ENCODE measurements around the gene RETN. TPM values are rescaled to one million over a fixed set of nuclear protein-coding genes. Genes with fewer than 3 reads are reported as not detected.

RETN gene
- total and polyA plus RNA-seq, 2 donors from 2014 or later: 1.1 TPM; not detected in 1

GRCh38 chr19:7670790-7671189 is 1.9 kb downstream of the RETN start:
- H3K27ac ChIP-seq (ENCODE audit: low read depth in 2 of 2, low read length in 2 of 2): no peak overlapping the region
- H3K4me3 ChIP-seq (ENCODE audit: low read length in 3 of 3): no peak overlapping the region
- intact Hi-C loops (cut with DNase I): no loop called here
- TF ChIP-seq, protein P1, sequence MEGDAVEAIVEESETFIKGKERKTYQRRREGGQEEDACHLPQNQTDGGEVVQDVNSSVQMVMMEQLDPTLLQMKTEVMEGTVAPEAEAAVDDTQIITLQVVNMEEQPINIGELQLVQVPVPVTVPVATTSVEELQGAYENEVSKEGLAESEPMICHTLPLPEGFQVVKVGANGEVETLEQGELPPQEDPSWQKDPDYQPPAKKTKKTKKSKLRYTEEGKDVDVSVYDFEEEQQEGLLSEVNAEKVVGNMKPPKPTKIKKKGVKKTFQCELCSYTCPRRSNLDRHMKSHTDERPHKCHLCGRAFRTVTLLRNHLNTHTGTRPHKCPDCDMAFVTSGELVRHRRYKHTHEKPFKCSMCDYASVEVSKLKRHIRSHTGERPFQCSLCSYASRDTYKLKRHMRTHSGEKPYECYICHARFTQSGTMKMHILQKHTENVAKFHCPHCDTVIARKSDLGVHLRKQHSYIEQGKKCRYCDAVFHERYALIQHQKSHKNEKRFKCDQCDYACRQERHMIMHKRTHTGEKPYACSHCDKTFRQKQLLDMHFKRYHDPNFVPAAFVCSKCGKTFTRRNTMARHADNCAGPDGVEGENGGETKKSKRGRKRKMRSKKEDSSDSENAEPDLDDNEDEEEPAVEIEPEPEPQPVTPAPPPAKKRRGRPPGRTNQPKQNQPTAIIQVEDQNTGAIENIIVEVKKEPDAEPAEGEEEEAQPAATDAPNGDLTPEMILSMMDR (IDR thresholded peaks at IDR 0.05; ENCODE audit: borderline replicate concordance, extremely low read depth, insufficient read depth): no peak
- H3K27me3 ChIP-seq (ENCODE audit: control insufficient read depth, insufficient read depth, low read length): peaks cover 2% of the 10 kb centered on the region
- H3K9ac ChIP-seq (ENCODE audit: low read length in 3 of 3): no peak overlapping the region
- H3K4me1 ChIP-seq (ENCODE audit: control insufficient read depth in 2 of 3, insufficient read depth in 2 of 3, low read depth in 1 of 3, low read length in 3 of 3): no peaks in the 10 kb centered on the region
- FAIRE-seq: no peak
- DNase-seq: no peak
- H3K36me3 ChIP-seq (ENCODE audit: control insufficient read depth in 2 of 3, insufficient read depth in 3 of 3, low read length in 3 of 3): no peaks in the 10 kb centered on the region
- H3K9me3 ChIP-seq (ENCODE audit: control insufficient read depth in 2 of 3, insufficient read depth in 1 of 3, low read length in 3 of 3): peaks cover 0 to 4% (median 0%) of the 10 kb centered on the region in 3 donors

DNA sequence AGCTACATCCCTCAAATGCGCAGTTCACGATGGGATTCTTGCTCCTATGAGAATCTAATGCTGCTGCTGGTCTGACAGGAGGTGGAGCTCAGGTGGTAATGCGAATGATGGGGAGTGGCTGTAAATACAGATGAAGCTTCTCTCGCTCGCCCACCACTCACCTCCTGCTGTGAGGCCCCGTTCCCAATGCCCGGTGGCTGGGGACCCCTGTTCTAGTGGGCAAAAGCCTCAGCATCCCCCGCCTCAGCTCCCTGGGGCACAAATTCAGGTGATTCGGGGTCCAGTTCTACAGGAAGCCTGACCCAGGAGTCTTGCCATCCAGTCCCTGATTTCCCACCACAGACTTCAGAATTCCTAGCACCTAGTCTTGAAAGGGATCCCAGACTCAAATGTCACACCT is 3.7 kb downstream of the RETN start:
- Histone ChIP-seq H3K27ac (ENCODE audit: low read depth in 2 of 2, low read length in 2 of 2) (no peak overlapping the region), H3K27me3 (ENCODE audit: control insufficient read depth, insufficient read depth, low read length) (peaks cover 2% of the 10 kb centered on the region), H3K4me1 (ENCODE audit: control insufficient read depth in 2 of 3, insufficient read depth in 2 of 3, low read depth in 1 of 3, low read length in 3 of 3) (no peaks in the 10 kb centered on the region), H3K36me3 (ENCODE audit: control insufficient read depth in 2 of 3, insufficient read depth in 3 of 3, low read length in 3 of 3) (no peaks in the 10 kb centered on the region), H3K9me3 (ENCODE audit: control insufficient read depth in 2 of 3, insufficient read depth in 1 of 3, low read length in 3 of 3) (peaks cover 0 to 4% (median 0%) of the 10 kb centered on the region in 3 donors), H3K4me3 (ENCODE audit: low read length in 3 of 3) (no peak overlapping the region), H3K9ac (ENCODE audit: low read length in 3 of 3) (no peak overlapping the region)
- TF ChIP-seq, protein P1 (IDR thresholded peaks at IDR 0.05; ENCODE audit: borderline replicate concordance, extremely low read depth, insufficient read depth): no peak
- FAIRE-seq: no peak
- no peak for DNase-seq
- intact Hi-C loops (cut with DNase I): no loop called here

DNA sequence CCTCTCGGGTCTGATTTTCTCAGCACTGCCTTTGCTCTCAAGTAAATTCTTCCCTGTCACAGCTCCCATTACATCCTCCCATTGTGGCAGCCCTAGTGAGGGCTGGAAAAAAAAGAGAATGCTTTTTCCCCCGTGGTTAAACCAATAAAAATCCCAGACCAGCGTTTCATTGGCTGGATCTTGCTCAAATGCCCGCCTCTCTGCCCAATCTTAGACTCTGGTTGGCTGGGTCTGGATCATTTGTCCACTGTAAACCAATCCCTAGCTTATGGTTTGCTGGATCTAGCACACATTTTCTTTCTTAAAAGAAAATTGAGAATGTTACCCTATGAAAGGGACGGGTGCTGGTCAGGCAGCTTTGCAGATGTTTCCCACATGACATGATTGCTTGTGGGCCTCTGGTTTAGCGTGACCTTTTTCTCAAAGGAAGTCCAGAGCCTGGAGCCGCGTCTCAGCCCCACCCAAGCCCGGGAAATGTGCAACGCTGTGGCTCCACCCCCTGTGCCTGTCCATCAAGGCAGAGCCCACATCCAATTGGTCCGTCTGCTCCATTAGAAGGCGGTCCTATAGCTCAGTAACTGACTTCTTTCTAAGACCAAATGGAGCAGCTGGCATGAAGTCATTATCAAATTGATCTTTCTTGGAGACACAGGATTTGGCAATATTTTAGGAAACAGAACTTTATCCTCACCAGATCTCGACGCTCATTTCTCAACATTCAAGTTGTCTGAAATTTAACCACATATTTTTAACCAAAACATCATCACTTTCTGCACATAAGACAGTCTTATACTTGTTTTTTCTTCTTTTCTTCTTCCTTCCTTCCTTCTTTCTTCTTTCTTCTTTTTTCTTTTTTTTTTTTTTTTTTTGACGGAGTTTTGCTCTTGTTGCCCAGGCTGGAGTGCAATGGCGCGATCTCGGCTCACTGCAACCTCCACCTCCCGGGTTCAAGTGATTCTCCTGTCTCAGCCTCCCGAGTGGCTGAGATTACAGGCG is 5.5 kb downstream of the RETN start:
- no peak overlapping the region for H3K9ac ChIP-seq (ENCODE audit: low read length in 3 of 3)
- peaks cover 0 to 2% (median 0%) of the 10 kb centered on the region in 3 donors for H3K4me1 ChIP-seq (ENCODE audit: control insufficient read depth in 2 of 3, insufficient read depth in 2 of 3, low read depth in 1 of 3, low read length in 3 of 3)
- peak in 3 of 5 donors; percentile 33 to 45 (median 38) for DNase-seq
- H3K9me3 ChIP-seq (ENCODE audit: control insufficient read depth in 2 of 3, insufficient read depth in 1 of 3, low read length in 3 of 3): peaks cover 0 to 4% (median 0%) of the 10 kb centered on the region in 3 donors
- H3K4me3 ChIP-seq (ENCODE audit: low read length in 3 of 3): no peak overlapping the region
- FAIRE-seq: no peak
- TF ChIP-seq, protein P1 (IDR thresholded peaks at IDR 0.05; ENCODE audit: borderline replicate concordance, extremely low read depth, insufficient read depth): no peak
- no peaks in the 10 kb centered on the region for H3K36me3 ChIP-seq (ENCODE audit: control insufficient read depth in 2 of 3, insufficient read depth in 3 of 3, low read length in 3 of 3)
- peaks cover 2% of the 10 kb centered on the region for H3K27me3 ChIP-seq (ENCODE audit: control insufficient read depth, insufficient read depth, low read length)
- intact Hi-C loops (cut with DNase I): no loop called here
- H3K27ac ChIP-seq (ENCODE audit: low read depth in 2 of 2, low read length in 2 of 2): no peak overlapping the region
